ENCODE data around the gene FAM131A.

DNA sequence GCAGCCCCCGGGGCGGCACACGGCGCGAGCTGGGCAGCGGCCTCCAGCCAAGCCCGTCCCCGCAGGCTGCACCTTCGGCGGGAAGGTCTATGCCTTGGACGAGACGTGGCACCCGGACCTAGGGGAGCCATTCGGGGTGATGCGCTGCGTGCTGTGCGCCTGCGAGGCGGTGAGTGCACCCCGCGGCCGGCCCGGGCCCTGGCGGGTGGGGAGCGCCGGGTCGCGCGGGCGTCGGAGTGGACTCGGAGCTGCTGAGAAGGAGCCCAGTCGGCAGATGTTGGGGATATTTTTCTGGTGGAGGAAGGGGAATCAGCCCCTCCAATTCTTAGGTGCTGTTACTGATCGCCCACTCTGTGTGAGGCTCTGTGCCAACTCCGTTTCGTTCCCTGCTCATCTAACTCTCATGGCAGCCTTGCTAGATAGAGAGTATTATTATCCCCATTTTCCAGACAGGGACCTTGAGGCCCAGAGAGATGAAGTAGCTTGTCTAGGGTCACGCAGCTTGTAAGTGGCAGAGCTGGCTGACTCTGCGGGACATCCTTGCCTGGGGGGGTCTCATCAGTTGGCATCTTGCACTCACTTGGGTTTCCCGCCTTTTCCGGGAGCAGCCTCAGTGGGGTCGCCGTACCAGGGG, 43.3 kb downstream of the FAM131A start:
- TF ChIP-seq, protein P1, sequence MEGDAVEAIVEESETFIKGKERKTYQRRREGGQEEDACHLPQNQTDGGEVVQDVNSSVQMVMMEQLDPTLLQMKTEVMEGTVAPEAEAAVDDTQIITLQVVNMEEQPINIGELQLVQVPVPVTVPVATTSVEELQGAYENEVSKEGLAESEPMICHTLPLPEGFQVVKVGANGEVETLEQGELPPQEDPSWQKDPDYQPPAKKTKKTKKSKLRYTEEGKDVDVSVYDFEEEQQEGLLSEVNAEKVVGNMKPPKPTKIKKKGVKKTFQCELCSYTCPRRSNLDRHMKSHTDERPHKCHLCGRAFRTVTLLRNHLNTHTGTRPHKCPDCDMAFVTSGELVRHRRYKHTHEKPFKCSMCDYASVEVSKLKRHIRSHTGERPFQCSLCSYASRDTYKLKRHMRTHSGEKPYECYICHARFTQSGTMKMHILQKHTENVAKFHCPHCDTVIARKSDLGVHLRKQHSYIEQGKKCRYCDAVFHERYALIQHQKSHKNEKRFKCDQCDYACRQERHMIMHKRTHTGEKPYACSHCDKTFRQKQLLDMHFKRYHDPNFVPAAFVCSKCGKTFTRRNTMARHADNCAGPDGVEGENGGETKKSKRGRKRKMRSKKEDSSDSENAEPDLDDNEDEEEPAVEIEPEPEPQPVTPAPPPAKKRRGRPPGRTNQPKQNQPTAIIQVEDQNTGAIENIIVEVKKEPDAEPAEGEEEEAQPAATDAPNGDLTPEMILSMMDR (IDR thresholded peaks at IDR 0.05; ENCODE audit: low read depth, low read length, missing input control), result no peak
- TF ChIP-seq YY1 (IDR thresholded peaks at IDR 0.05) (no peak), RAD21 (IDR thresholded peaks at IDR 0.05) (no peak)
